Heart left ventricle (tissue), 16 donors: ENCODE results near the gene BCKDK. TPM values are rescaled to one million over a fixed set of nuclear protein-coding genes. Genes with fewer than 3 reads are reported as not detected.

ENCODE experiments used
- ATAC-seq, 4 donors: fragments of 200-7000 bp; cut with Tn5 transposase; one replicate each; pipeline ENCODE4 v1.9.1; 2020 to 2022; ENCODE audit warnings: moderate library complexity in 4 of 4, mild to moderate bottlenecking in 3 of 4, moderate number of reproducible peaks in 1 of 4
- DNase-seq, 5 donors: peaks; one replicate each; pipeline ENCODE4 v3.0.0-alpha.2; 2020
- H3K27ac ChIP-seq, 12 donors: fragments of 200-600 bp; sonication (generic) in 4 of 12; one replicate each; pipeline versions ENCODE4 v1.5.0 to v1.8.0; 2016 to 2022; ENCODE audit warnings: mild to moderate bottlenecking in 2 of 12
- H3K27me3 ChIP-seq, 9 donors: fragments of 200-600 bp; sonication (generic) in 2 of 9; one replicate each; pipeline versions ENCODE4 v1.5.1 to v1.8.0; 2016 to 2022; ENCODE audit warnings: mild to moderate bottlenecking in 3 of 9
- H3K36me3 ChIP-seq, 9 donors: fragments of 200-600 bp; sonication (generic) in 2 of 9; one replicate each; pipeline versions ENCODE4 v1.5.0 to v1.8.0; 2018 to 2022; ENCODE audit warnings: mild to moderate bottlenecking in 2 of 9
- H3K4me1 ChIP-seq, 12 donors: fragments of 200-600 bp; sonication (generic) in 4 of 12; one replicate each; pipeline versions ENCODE4 v1.5.0 to v1.8.0; 2016 to 2022; ENCODE audit warnings: mild to moderate bottlenecking in 3 of 12
- H3K4me3 ChIP-seq, 12 donors: fragments of 200-600 bp; sonication (generic) in 4 of 12; one replicate each; pipeline versions ENCODE4 v1.5.0 to v1.8.0; 2017 to 2022; ENCODE audit warnings: mild to moderate bottlenecking in 9 of 12, moderate library complexity in 4 of 12
- H3K9me3 ChIP-seq, 12 donors: fragments of 200-600 bp; sonication (generic) in 4 of 12; one replicate each; pipeline versions ENCODE4 v1.5.0 to v1.8.0; 2016 to 2022; ENCODE audit warnings: mild to moderate bottlenecking in 1 of 12
- POLR2A ChIP-seq, 2 donors: fragments of 450-650 bp; IDR thresholded peaks; one replicate each; pipeline ENCODE4 v1.6.1; 2017; ENCODE audit warnings: antibody characterized with exemption in 2 of 2, mild to moderate bottlenecking in 2 of 2, moderate library complexity in 2 of 2
- WGBS, 4 donors: extraction: QIAGEN DNeasy Blood & Tissue Kit in 2 of 4; methylation state at CpG; one replicate each; pipeline versions ENCODE4 v1.1.5 to v1.1.7; 2013 to 2018; 5-methylcytosine and 5-hydroxymethylcytosine counted together
- intact Hi-C, 10 donors: fragments of 100-400 bp; cut with DNase I; formaldehyde crosslinking; loops; one replicate each; pipeline versions ENCODE4 v1.11.1 to v1.14.2; 2022
- polyA plus RNA-seq, 2 donors: library from polyadenylated mRNA; stranded (reverse); fragments of 200-250 nt; gene quantifications; one replicate each; pipeline ENCODE4 v1.2.3, GENCODE V29; 2013
- total RNA-seq, 9 donors: library from RNA; depleted of rRNA in 2 of 9; stranded (reverse); fragments of >200 nt in 2 of 9; fragmentation: NEBNext Ultra II Directional in 3 of 9; extraction: Animal tissue kit (Norgen Biotek cat#: 25700) in 3 of 9; gene quantifications; one replicate each; pipeline versions ENCODE4 v1.1.0 to v1.2.4, GENCODE V29; 2016 to 2023
- TF ChIP-seq, protein P1 (sequence below), 12 donors: fragments of 200-600 bp; sonication (generic) in 4 of 12; IDR thresholded peaks; one replicate each; pipeline versions ENCODE4 v1.5.0 to v1.8.0; 2018 to 2022; ENCODE audit warnings: antibody characterized with exemption in 12 of 12, mild to moderate bottlenecking in 5 of 12
- donor health status: ischemic (EF 13 %, LVEDD 7.1; RV severe dilation, severe dysfunction).
- donor health status: healthy with polysubstance abuse.
- donor health status: DM: no; HTN: yes; CAD: no.
- donor health status: DM: no; HTN: no; CAD: no.
- donor health status: ischemic (EF 25% LVEDD 6.9; RV normal size, moderate dysfunction).
- donor health status: ischemic (EF 25% LVEDD 5.7; RV mildly dilated, moderate dysfunction).
- donor health status: healthy.
- donor health status: DM: yes; HTN: yes; CAD: no.
- donor health status: ischemic (EF 35%, LVEDD 5.7; RV mildly dilated, moderate dysfunction).
- donor health status: nonischemic (EF 11% LVEDD 7.7; RV severe dilation, severe dysfunction).
- donor health status: DM: yes; HTN: yes; CAD: no.
- donor health status: PGD.
- donor health status: ischemic (EF 29% LVEDD 5.4; RV normal size, mild dysfunction).
- donor health status: nonischemic (EF 23%, LVEDD 6.1; RV moderate dilation, normal function).

BCKDK gene
- total and polyA plus RNA-seq, 11 donors, result 42.6 to 134 (median 67.5) TPM

GRCh38 chr16:31111881-31112466 lies 3.8 kb downstream of the BCKDK start:
- no peak for DNase-seq
- intact Hi-C loops, result loop anchor here in 2 of 10 donors (10.0 kb wide), 1 partner anchor 333 kb away; the partner anchor contains the start of gene ZNF843 (in 2 of the 2)
- peaks cover 4 to 62% (median 32%) of the 10 kb centered on the region in 12 donors for H3K4me1 ChIP-seq

DNA sequence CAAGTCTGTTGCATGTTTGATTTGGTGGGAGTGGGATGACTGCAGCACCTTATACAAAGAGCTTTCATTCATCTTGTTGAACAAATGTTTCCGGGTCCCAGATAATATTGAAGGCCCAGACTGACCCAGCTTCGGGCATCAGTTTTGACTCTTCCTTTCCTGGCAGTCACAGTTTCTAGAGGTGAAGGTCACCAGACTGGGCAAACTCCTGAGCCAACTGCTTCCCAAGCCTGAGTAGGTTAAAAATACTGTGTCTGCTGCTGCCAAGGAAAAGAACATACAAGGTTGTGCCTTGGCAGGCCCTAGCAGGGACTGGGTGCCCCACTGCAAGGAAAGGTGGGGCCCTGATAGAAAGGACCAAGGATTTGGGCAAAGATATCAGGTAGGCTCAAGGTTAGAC lies 4.5 kb downstream of the BCKDK start:
- no peak for TF ChIP-seq POLR2A (IDR thresholded peaks at IDR 0.05)
- TF ChIP-seq, protein P1, sequence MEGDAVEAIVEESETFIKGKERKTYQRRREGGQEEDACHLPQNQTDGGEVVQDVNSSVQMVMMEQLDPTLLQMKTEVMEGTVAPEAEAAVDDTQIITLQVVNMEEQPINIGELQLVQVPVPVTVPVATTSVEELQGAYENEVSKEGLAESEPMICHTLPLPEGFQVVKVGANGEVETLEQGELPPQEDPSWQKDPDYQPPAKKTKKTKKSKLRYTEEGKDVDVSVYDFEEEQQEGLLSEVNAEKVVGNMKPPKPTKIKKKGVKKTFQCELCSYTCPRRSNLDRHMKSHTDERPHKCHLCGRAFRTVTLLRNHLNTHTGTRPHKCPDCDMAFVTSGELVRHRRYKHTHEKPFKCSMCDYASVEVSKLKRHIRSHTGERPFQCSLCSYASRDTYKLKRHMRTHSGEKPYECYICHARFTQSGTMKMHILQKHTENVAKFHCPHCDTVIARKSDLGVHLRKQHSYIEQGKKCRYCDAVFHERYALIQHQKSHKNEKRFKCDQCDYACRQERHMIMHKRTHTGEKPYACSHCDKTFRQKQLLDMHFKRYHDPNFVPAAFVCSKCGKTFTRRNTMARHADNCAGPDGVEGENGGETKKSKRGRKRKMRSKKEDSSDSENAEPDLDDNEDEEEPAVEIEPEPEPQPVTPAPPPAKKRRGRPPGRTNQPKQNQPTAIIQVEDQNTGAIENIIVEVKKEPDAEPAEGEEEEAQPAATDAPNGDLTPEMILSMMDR (IDR thresholded peaks at IDR 0.05), result no peak
- H3K4me3 ChIP-seq, result no peak overlapping the region
- peak overlapping the region; percentile 67 to 96 (median 82) for H3K27ac ChIP-seq
- no peaks in the 10 kb centered on the region for H3K27me3 ChIP-seq
- WGBS, 4 donors, result 29 to 57% (median 45%) methylated on average over 2 of the region's 2 CpGs
- peaks cover 0 to 40% (median 32%) of the 10 kb centered on the region in 9 donors for H3K36me3 ChIP-seq
- peaks cover 4 to 59% (median 32%) of the 10 kb centered on the region in 12 donors for H3K4me1 ChIP-seq
- peak in 1 of 5 donors; percentile 55 for DNase-seq
- ATAC-seq, result peak in 3 of 4 donors; percentile 14 to 47 (median 35)
- no peaks in the 10 kb centered on the region for H3K9me3 ChIP-seq
- intact Hi-C loops, result loop anchor here in 2 of 10 donors (10.0 kb wide), 1 partner anchor 332 kb away; the partner anchor contains the start of gene ZNF843 (in 2 of the 2)

More at GRCh38 chr16:31111881-31112466, 3.8 kb downstream of the BCKDK start:
- no peak for ATAC-seq
- H3K27me3 ChIP-seq, result no peaks in the 10 kb centered on the region
- peak overlapping the region; percentile 67 to 96 (median 82) for H3K27ac ChIP-seq
- no peaks in the 10 kb centered on the region for H3K9me3 ChIP-seq
- peaks cover 0 to 40% (median 32%) of the 10 kb centered on the region in 9 donors for H3K36me3 ChIP-seq
- 84 to 96% (median 94%) methylated on average over 4 to 23 of the region's 23 CpGs for WGBS, 4 donors
- TF ChIP-seq, protein P1 (IDR thresholded peaks at IDR 0.05), result no peak
- TF ChIP-seq POLR2A (IDR thresholded peaks at IDR 0.05), result no peak
- H3K4me3 ChIP-seq, result no peak overlapping the region

- intact Hi-C loops, result loop anchor here in 2 of 10 donors (10.0 kb wide), 1 partner anchor 331 kb away; the partner anchor contains the start of gene ZNF843 (in 2 of the 2)
- peaks cover 4 to 59% (median 35%) of the 10 kb centered on the region in 12 donors for H3K4me1 ChIP-seq
- H3K36me3 ChIP-seq, result peaks cover 0 to 40% (median 32%) of the 10 kb centered on the region in 9 donors
- H3K9me3 ChIP-seq, result no peaks in the 10 kb centered on the region
- H3K27me3 ChIP-seq, result no peaks in the 10 kb centered on the region
- no peak for TF ChIP-seq POLR2A (IDR thresholded peaks at IDR 0.05)
- TF ChIP-seq, protein P1 (IDR thresholded peaks at IDR 0.05), result no peak
- WGBS, 4 donors, result 65 to 74% (median 70%) methylated on average over 4 to 5 of the region's 5 CpGs
- H3K27ac ChIP-seq, result peak overlapping the region; percentile 67 to 96 (median 82)
- H3K4me3 ChIP-seq, result peak overlapping the region in 1 of 12 donors; percentile 15
- DNase-seq, result no peak
- ATAC-seq, result peak in 1 of 4 donors; percentile 30
Observed at GRCh38 chr16:31113121-31114120, 5.2 kb downstream of the BCKDK start.
